ENCODE results near the gene PDXP. TPM values are rescaled to one million over a fixed set of nuclear protein-coding genes. Genes with fewer than 3 reads are reported as not detected.
A peak's percentile ranks its signal among the peaks of the same experiment; 100 is the strongest.

PDXP gene
- total and polyA plus RNA-seq, 9 of the 15 experiments (the other 6 are each of a cell fraction or from before 2014, with no cell fraction given) = 7.9 to 54.2 (median 38.8) TPM

GRCh38 chr22:37696657-37697537 lies 38.4 kb downstream of the PDXP start, which contains the start of gene TRIOBP (continued):
- TF ChIP-seq ZNF398 (CRISPR knock-in tag; IDR thresholded peaks at IDR 0.05) (no peak), ZFP30 (CRISPR knock-in tag; IDR thresholded peaks at IDR 0.05; ENCODE audit: borderline replicate concordance) (no peak), RREB1 (CRISPR knock-in tag; IDR thresholded peaks at IDR 0.05) (no peak), U2AF2 (optimal IDR thresholded peaks at IDR 0.05; ENCODE audit: low read depth, low read length) (no peak), KDM1A (IDR thresholded peaks at IDR 0.05) (peak; percentile 57 to 76; a peak in 3 of 4 replicates), ZNF75A (CRISPR knock-in tag; IDR thresholded peaks at IDR 0.05) (no peak), NR3C1 (CRISPR knock-in tag; IDR thresholded peaks at IDR 0.05) (no peak), JUND (IDR thresholded peaks at IDR 0.05; ENCODE audit: borderline replicate concordance, low read depth, low read length) (no peak), JUND (tag; IDR thresholded peaks at IDR 0.05; ENCODE audit: borderline replicate concordance, low read depth, low read length) (no peak), ZNF609 (CRISPR knock-in tag; IDR thresholded peaks at IDR 0.05; ENCODE audit: borderline replicate concordance) (no peak), PTTG1 (tag; IDR thresholded peaks at IDR 0.05; ENCODE audit: low read depth) (no peak), CCAR2 (IDR thresholded peaks at IDR 0.05; ENCODE audit: low read depth, low read length) (no peak), SRSF9 (IDR thresholded peaks at IDR 0.05; ENCODE audit: borderline replicate concordance, low read depth, low read length) (no peak), HDAC6 (IDR thresholded peaks at IDR 0.05; ENCODE audit: low read depth, low read length) (no peak), XRCC5 (IDR thresholded peaks at IDR 0.05; ENCODE audit: low read depth, low read length) (no peak)
